SU-DHL-6 (cell line): Measurements from ENCODE around the gene DBI.

ENCODE experiments used
- H2AFZ ChIP-seq: fragments of 200-600 bp; sonication (generic); 2 replicates; pipeline ENCODE4 v1.6.1; 2014; ENCODE audit warnings: low read depth, mild to moderate bottlenecking, moderate library complexity, mixed read lengths, antibody characterized with exemption, low read length; ENCODE audit not compliant: severe bottlenecking
- H3F3A ChIP-seq: fragments of 200-600 bp; shearing (Covaris generic); 2 replicates; pipeline ENCODE4 v1.6.0; 2016; ENCODE audit warnings: antibody characterized with exemption, mild to moderate bottlenecking; ENCODE audit not compliant: insufficient read depth
- H3K27ac ChIP-seq: fragments of 200-600 bp; sonication (generic); 2 replicates; pipeline ENCODE4 v1.5.1; 2016; ENCODE audit warnings: low read depth, mild to moderate bottlenecking, low read length, moderate library complexity, mixed read lengths
- H3K27me3 ChIP-seq: fragments of 200-600 bp; sonication (generic), shearing (Covaris generic); 2 replicates; pipeline ENCODE4 v1.6.0; 2014; ENCODE audit warnings: mild to moderate bottlenecking, low read length
- H3K36me3 ChIP-seq: fragments of 200-600 bp; sonication (generic); 2 replicates; pipeline ENCODE4 v1.6.1; 2014; ENCODE audit warnings: mild to moderate bottlenecking, low read length, mixed read lengths
- H3K4me2 ChIP-seq: fragments of 300-600, 200-600 bp; shearing (Covaris generic), sonication (generic); 2 replicates; pipeline ENCODE4 v1.6.0; 2014; ENCODE audit warnings: low read length, low read depth, mild to moderate bottlenecking; ENCODE audit not compliant: poor library complexity, severe bottlenecking
- H3K4me3 ChIP-seq: fragments of 200-600 bp; sonication (generic); 2 replicates; pipeline ENCODE4 v1.5.1; 2014; ENCODE audit warnings: antibody characterized with exemption, low read length, mild to moderate bottlenecking, mixed read lengths; ENCODE audit not compliant: insufficient read depth, poor library complexity, severe bottlenecking
- H3K79me2 ChIP-seq: fragments of 200-600 bp; sonication (generic); 2 replicates; pipeline ENCODE4 v1.6.1; 2014; ENCODE audit warnings: mild to moderate bottlenecking, low read length, moderate library complexity; ENCODE audit not compliant: insufficient read depth
- H3K9ac ChIP-seq: fragments of 200-600 bp; sonication (generic); 2 replicates; pipeline ENCODE4 v1.7.0; 2014; ENCODE audit warnings: mild to moderate bottlenecking, low read length
- H3K9me2 ChIP-seq: fragments of 200-600 bp; sonication (generic); replicated peaks from 2 replicates; pipeline ENCODE4 v1.6.1; 2014; ENCODE audit warnings: low read length; ENCODE audit not compliant: insufficient read depth
- H3K9me3 ChIP-seq: fragments of 200-600 bp; sonication (generic); 2 replicates; pipeline ENCODE4 v1.6.1; 2014; ENCODE audit warnings: low read length, mixed read lengths; ENCODE audit not compliant: insufficient read depth
- H4K20me1 ChIP-seq: fragments of 200-600 bp; sonication (generic); 2 replicates; pipeline ENCODE4 v1.6.1; 2014; ENCODE audit warnings: low read depth, mild to moderate bottlenecking, antibody characterized with exemption, low read length, moderate library complexity, mixed read lengths
- CTCF ChIP-seq: fragments of 200-600 bp; sonication (generic); IDR thresholded peaks from one replicate; pipeline ENCODE4 v1.5.1; 2017; ENCODE audit warnings: antibody characterized with exemption, mild to moderate bottlenecking, low read length, moderate library complexity; ENCODE audit not compliant: insufficient read depth, poor library complexity, severe bottlenecking
- EZH2phosphoT487 ChIP-seq: fragments of 200-600 bp; sonication (generic), shearing (Covaris generic); conservative IDR thresholded peaks from 2 replicates; pipeline ENCODE4 v1.6.1; 2018; ENCODE audit warnings: mild to moderate bottlenecking, antibody characterized with exemption, low read length, moderate library complexity, mixed read lengths

The DBI gene

DNA sequence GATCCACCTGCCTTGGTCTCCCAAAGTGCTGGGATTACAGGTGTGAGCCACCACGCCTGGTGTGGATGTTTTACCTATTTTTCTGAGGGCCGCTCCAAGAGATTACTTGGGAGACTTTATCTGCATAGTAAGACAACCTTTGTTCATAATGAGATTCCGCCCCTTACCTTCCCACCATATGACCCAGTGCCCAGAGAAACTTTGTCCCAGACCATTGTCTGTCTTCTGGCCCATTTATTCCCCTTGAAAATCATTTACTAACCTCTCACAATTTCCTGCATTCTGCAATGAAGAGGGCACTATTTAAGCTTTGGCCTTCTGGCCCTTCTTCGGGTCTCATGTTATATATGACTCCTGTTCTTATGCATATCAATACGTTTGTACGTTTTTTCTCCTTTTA, 51.1 kb downstream of the DBI start:
- H3K9me2 ChIP-seq, result no peaks in the 10 kb centered on the region
- H3K27me3 ChIP-seq, result no peaks in the 10 kb centered on the region
- no peak overlapping the region for H3K4me3 ChIP-seq
- peaks cover 12% of the 10 kb centered on the region; the same call in 1 of the 2 replicates for H3K9me3 ChIP-seq
- no peak for TF ChIP-seq EZH2phosphoT487
- TF ChIP-seq CTCF, result no peak
- no peak overlapping the region for H2AFZ ChIP-seq
- H3F3A ChIP-seq, result no peaks in the 10 kb centered on the region
- no peak overlapping the region for H3K9ac ChIP-seq
- no peaks in the 10 kb centered on the region for H3K79me2 ChIP-seq
- no peaks in the 10 kb centered on the region for H3K36me3 ChIP-seq
- no peak overlapping the region for H3K27ac ChIP-seq
- no peak overlapping the region for H3K4me2 ChIP-seq
- H4K20me1 ChIP-seq, result no peaks in the 10 kb centered on the region

GRCh38 chr2:119419065-119419464, 52.3 kb downstream of the DBI start:
- Histone ChIP-seq H3K9me2 (no peaks in the 10 kb centered on the region), H3K79me2 (no peaks in the 10 kb centered on the region), H3K36me3 (no peaks in the 10 kb centered on the region), H2AFZ (no peak overlapping the region), H3K9me3 (peaks cover 12% of the 10 kb centered on the region; the same call in 1 of the 2 replicates), H3K4me3 (no peak overlapping the region), H3K4me2 (no peak overlapping the region), H3K9ac (no peak overlapping the region), H3K27ac (no peak overlapping the region), H3F3A (no peaks in the 10 kb centered on the region), H3K27me3 (no peaks in the 10 kb centered on the region), H4K20me1 (no peaks in the 10 kb centered on the region)
- TF ChIP-seq EZH2phosphoT487, result no peak
- no peak for TF ChIP-seq CTCF

DNA sequence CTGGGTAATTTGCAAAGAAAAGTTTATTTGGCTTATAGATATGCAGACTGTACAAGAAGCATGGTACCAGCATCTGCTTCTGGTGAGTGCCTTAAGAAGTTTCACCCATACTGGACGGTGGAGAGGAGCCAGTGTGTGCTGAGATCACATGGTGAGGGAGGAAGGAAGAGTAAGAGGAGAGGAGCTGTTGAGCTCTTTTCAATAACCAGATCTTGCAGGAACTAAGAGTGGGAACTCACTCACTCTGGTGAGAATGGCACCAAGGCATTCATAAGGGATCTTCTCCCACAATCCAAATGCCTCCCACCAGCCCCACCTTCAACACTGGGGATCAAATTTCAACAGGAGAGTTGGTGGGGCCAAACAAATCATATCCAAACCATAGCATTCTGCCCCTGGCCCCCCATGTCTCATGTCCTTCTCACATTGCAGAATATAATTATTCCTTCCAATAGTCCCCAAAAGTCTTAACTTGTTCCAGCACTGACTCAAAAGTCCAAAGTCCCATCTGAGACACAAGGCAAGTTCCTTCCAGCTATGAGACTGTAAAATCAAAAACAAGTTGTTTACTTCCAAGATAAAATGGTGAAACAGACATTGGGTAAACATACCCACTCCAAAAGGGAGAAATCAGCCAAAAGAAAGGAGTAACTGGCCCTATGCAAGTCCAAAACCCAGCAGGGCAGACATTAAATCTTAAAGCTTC, 53.2 kb downstream of the DBI start:
- H3F3A ChIP-seq, result no peaks in the 10 kb centered on the region
- no peaks in the 10 kb centered on the region for H4K20me1 ChIP-seq
- H3K36me3 ChIP-seq, result no peaks in the 10 kb centered on the region
- H2AFZ ChIP-seq, result no peak overlapping the region
- H3K27me3 ChIP-seq, result no peaks in the 10 kb centered on the region
- no peak overlapping the region for H3K4me3 ChIP-seq
- no peaks in the 10 kb centered on the region for H3K79me2 ChIP-seq
- no peak overlapping the region for H3K27ac ChIP-seq
- TF ChIP-seq CTCF (no peak), EZH2phosphoT487 (no peak)
- no peak overlapping the region for H3K4me2 ChIP-seq
- H3K9ac ChIP-seq, result no peak overlapping the region
- no peaks in the 10 kb centered on the region for H3K9me2 ChIP-seq
- peaks cover 12% of the 10 kb centered on the region; the same call in 1 of the 2 replicates for H3K9me3 ChIP-seq
